CD4-positive, alpha-beta T cell treated with Interleukin-17A for 4 hours (primary cell): ENCODE data around the gene SFRP5.

Source experiments
- DNase-seq: peaks from one replicate; pipeline ENCODE4 v3.0.0-alpha.2; 2020; ENCODE audit warnings: mixed read lengths

The SFRP5 gene

GRCh38 chr10:97763947-97764346, 7.9 kb downstream of the SFRP5 start:
- DNase-seq: no peak

GRCh38 chr10:97763411-97763810, 8.4 kb downstream of the SFRP5 start:
- DNase-seq: no peak

- no peak for DNase-seq
These were observed 9.0 kb downstream of the SFRP5 start for GRCh38 chr10:97762816-97763215.

GRCh38 chr10:97762056-97762455, 9.7 kb downstream of the SFRP5 start:
- DNase-seq: no peak

GRCh38 chr10:97761331-97761865, 10.4 kb downstream of the SFRP5 start:
- no peak for DNase-seq

GRCh38 chr10:97760461-97761257, 11.1 kb downstream of the SFRP5 start:
- DNase-seq: no peak

- DNase-seq: no peak
These were observed 11.9 kb downstream of the SFRP5 start for GRCh38 chr10:97759946-97760345.

- peak; percentile 62 for DNase-seq
These were observed 12.5 kb downstream of the SFRP5 start for GRCh38 chr10:97759158-97759887.

GRCh38 chr10:97757471-97757870, 14.3 kb downstream of the SFRP5 start:
- no peak for DNase-seq

GRCh38 chr10:97755718-97756117, 16.1 kb downstream of the SFRP5 start:
- no peak for DNase-seq

GRCh38 chr10:97754726-97755125, 17.1 kb downstream of the SFRP5 start:
- no peak for DNase-seq

- DNase-seq: no peak
These were observed 18.8 kb downstream of the SFRP5 start for GRCh38 chr10:97752956-97753355.

GRCh38 chr10:97748116-97748515, 23.7 kb downstream of the SFRP5 start:
- no peak for DNase-seq

GRCh38 chr10:97747573-97747972, 24.2 kb downstream of the SFRP5 start:
- DNase-seq: no peak

- DNase-seq: no peak
These were observed 27.3 kb downstream of the SFRP5 start for GRCh38 chr10:97744405-97745035.

- no peak for DNase-seq
These were observed 28.4 kb downstream of the SFRP5 start for GRCh38 chr10:97743169-97743943.

- DNase-seq: no peak
These were observed 31.2 kb downstream of the SFRP5 start for GRCh38 chr10:97740613-97741012.

GRCh38 chr10:97738616-97739015, 33.2 kb downstream of the SFRP5 start:
- DNase-seq: no peak

- no peak for DNase-seq
These were observed 34.0 kb downstream of the SFRP5 start for GRCh38 chr10:97737770-97738265.

- peak; percentile 97 for DNase-seq
These were observed 34.7 kb downstream of the SFRP5 start, which contains the start of gene ZFYVE27 for GRCh38 chr10:97736902-97737769. TSS of gene ZFYVE27 (plus strand) at chr10:97737128. CDS start at chr10:97738478, 1,350 bp downstream.

GRCh38 chr10:97736403-97736901, 35.3 kb downstream of the SFRP5 start:
- no peak for DNase-seq
